Fibroblast of mammary gland (primary cell): Measurements from ENCODE around the gene ATXN2.

Source experiments
- DNase-seq: peaks from one replicate; pipeline ENCODE4 v3.0.0-alpha.2; 2010; ENCODE audit warnings: low read depth
- H3K4me3 ChIP-seq: 2 replicates; pipeline ENCODE4 v1.5.1; 2011; ENCODE audit warnings: low read depth, mild to moderate bottlenecking, low read length, moderate library complexity; ENCODE audit not compliant: control insufficient read depth
- TF ChIP-seq, protein P1 (sequence below): conservative IDR thresholded peaks from 2 replicates; pipeline ENCODE4 v1.5.1; 2011; ENCODE audit warnings: low read depth, low read length, inconsistent platforms; ENCODE audit not compliant: control insufficient read depth, insufficient read depth

The ATXN2 gene

DNA sequence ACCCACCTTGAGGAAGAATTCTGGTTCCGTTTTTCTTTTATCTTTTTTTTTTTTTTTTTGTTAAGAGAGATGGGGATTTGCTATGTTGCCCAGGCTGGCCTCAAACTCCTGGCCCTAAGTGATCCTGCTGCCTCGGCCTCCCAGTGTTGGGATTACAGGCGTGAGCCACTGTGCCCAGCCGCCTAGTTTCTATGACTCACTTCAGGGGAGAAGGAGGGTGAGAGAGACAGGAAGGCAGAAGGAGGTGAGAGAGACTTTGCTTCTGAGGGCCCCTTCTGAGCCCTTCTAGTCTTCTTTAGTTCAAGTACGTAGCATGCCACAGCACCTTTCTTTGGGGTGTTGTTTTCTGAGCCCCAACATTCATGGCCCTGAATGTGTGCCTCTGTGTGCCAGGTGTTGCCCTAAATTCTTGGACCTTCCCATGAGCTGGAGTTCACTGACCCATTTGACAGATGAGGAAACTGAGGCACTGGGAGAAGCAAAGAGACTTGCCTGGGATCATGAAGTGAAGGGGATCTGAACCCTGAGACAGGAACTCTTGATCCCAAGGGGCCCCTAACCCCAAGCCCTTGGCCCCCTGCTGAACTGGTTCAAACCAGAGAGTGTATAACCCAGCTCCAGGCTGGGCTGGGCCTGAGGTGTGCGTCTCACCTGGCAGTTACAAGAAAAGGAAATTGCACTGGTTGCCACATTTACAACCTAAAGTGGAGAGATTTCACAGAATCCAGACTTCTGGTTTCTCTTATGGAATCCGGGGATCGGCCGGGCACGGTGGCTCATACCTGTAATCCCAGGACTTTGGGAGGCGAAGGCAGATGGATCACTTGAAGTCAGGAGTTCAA is 172.6 kb downstream of the ATXN2 start:
- peak; percentile 49 for DNase-seq
- TF ChIP-seq, protein P1, sequence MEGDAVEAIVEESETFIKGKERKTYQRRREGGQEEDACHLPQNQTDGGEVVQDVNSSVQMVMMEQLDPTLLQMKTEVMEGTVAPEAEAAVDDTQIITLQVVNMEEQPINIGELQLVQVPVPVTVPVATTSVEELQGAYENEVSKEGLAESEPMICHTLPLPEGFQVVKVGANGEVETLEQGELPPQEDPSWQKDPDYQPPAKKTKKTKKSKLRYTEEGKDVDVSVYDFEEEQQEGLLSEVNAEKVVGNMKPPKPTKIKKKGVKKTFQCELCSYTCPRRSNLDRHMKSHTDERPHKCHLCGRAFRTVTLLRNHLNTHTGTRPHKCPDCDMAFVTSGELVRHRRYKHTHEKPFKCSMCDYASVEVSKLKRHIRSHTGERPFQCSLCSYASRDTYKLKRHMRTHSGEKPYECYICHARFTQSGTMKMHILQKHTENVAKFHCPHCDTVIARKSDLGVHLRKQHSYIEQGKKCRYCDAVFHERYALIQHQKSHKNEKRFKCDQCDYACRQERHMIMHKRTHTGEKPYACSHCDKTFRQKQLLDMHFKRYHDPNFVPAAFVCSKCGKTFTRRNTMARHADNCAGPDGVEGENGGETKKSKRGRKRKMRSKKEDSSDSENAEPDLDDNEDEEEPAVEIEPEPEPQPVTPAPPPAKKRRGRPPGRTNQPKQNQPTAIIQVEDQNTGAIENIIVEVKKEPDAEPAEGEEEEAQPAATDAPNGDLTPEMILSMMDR, result no peak
- H3K4me3 ChIP-seq, result no peak overlapping the region

DNA sequence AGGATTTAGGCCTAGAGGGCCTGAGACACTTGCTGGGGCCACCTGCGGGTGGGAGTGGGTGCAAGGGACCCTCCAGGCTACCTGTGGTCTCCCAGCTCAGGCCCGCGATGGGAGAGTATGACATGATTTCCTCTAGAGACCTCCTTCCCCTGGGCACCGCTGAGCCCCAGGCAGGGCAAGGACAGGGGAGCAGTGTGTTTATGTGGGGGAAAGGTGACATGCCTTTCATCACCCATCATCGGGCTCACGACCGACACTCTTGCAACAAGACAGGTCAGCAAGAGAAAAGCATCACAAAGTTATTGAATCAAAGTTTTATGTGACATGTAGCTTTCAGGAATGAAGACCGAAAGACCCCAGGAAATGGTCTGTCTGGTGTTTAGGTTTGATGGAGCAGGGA is 173.5 kb downstream of the ATXN2 start:
- H3K4me3 ChIP-seq, result no peak overlapping the region
- TF ChIP-seq, protein P1, result no peak
- DNase-seq, result no peak

DNA sequence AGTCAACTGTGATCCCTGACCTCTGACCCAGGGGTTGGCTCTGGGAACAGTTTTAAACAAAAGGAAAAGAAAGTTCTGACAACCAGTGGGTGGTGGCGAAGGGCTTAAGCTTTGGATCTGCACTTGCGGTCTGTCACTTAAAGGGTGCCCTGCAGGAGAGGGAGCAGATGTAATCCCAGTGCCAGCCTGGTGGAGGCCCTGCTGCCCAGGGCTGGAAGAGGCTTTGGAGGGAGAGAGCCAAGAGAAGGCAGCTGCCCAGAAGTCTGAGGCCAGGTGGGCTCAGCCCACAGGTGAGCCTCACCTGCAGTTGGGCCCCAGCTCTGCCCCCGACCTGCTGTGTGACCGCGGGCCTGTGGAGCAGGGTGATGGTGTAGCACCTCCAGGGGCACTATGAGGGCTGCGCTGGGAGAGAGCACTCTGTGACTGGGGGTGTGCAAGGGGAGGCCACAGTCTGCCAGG is 174.3 kb downstream of the ATXN2 start:
- DNase-seq, result no peak
- TF ChIP-seq, protein P1, result no peak
- no peak overlapping the region for H3K4me3 ChIP-seq

DNA sequence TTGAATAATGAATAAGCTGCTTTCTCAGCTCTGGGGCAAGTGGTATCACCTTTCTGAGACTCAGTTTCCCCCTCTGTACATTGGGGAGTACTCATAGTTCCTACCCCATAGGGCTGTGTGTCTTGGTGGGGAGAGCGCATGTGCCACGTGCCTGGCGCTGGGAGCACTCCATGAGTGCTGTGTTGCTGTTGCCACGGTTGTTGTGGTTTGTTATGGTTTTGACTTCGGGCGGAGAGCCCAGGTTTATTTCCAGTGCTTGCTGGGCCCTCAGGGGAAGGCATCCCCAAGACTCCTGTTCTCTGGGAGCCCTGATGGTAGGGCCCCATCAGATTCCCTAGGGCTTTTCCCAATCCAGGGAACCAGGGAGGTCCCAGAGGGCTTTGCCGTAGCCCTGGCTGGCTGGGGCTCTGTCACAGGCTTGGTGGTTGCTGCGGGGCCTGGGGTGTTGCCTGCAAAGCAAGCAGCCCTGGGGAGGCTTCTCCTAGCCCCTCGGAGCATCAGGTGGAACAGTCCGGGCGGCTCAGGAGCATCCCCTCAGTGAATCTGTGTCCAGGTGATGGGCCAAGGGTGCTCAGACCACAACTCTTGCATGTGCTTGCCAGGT is 174.8 kb downstream of the ATXN2 start:
- no peak overlapping the region for H3K4me3 ChIP-seq
- no peak for DNase-seq
- TF ChIP-seq, protein P1, result no peak

DNA sequence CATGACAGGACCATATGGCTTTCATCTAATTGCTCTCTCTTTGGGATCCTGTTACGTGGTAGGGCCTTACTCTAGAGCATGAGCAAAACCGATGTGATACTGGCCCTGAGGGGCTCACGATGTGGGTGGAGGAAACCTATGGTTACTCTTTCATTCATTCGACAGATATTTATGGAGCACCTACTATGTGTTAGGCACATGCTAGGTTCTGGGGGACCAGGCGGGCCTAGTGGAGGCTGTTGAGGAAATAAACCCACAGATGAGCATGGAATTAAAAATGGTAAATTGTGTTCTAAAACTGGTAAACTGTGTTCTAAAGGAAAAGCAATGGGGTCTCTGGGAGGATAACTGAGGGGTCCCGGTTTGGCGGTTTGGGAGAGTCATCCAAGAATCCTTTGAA is 178.6 kb downstream of the ATXN2 start:
- DNase-seq, result no peak
- no peak overlapping the region for H3K4me3 ChIP-seq
- TF ChIP-seq, protein P1, result no peak

DNA sequence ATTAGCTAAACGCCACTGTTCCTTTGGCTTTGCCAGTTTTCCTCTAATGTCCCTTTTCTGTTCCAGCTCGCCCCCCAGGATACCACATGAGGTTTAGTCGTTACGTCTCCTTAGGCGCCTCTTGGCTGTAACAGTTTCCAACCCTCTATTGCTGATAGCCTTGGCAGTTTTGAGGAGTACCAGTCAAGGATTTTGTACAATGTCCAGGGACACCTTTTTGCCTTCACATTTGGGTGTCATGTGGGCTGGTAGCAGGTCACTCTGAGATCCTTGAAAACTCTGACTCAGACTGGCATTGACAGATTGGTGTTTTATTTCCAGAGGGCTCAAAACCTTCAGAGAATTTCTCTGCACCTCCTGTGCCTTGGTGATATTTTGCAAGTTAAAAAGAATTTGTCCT is 179.3 kb downstream of the ATXN2 start:
- no peak for DNase-seq
- H3K4me3 ChIP-seq, result no peak overlapping the region
- TF ChIP-seq, protein P1, result no peak

DNA sequence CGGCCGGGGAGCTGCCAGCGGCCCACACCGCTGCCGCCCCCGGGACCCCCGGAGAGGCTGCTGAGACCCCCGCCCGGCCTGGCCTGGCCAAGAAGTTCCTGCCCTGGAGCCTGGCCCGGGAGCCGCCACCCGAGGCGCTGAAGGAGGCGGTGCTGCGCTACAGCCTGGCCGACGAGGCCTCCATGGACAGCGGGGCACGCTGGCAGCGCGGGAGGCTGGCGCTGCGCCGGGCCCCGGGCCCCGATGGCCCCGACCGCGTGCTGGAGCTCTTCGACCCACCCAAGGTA is 180.6 kb downstream of the ATXN2 start:
- no peak for DNase-seq
- TF ChIP-seq, protein P1, result no peak
- no peak overlapping the region for H3K4me3 ChIP-seq
